GM21576 (cell line): ENCODE measurements around the gene ANKRD12.
"Not testable (repeated sequence)": the region's sequence is repeated elsewhere in the genome, so short reads cannot be mapped to it uniquely, and the experiment has no call there.

ENCODE experiments used
- ATAC-seq: cut with Tn5 transposase; IDR thresholded peaks from one replicate; pipeline ENCODE4 v1.9.1; 2021; ENCODE audit warnings: mild to moderate bottlenecking, moderate library complexity; ENCODE audit not compliant: unreplicated experiment

The ANKRD12 gene

GRCh38 chr18:9223356-9223755 is 86.8 kb downstream of the ANKRD12 start:
- no peak for ATAC-seq

- no peak for ATAC-seq
Observed at GRCh38 chr18:9226463-9226862, 89.9 kb downstream of the ANKRD12 start.

GRCh38 chr18:9231852-9232486 is 95.4 kb downstream of the ANKRD12 start:
- ATAC-seq, result no peak

- no peak for ATAC-seq
Observed at GRCh38 chr18:9232977-9233376, 96.4 kb downstream of the ANKRD12 start.

GRCh38 chr18:9233771-9234440 is 97.3 kb downstream of the ANKRD12 start:
- no peak for ATAC-seq

GRCh38 chr18:9234528-9234927 is 97.9 kb downstream of the ANKRD12 start:
- ATAC-seq, result no peak

GRCh38 chr18:9237981-9238380 is 101.4 kb downstream of the ANKRD12 start:
- ATAC-seq, result no peak

GRCh38 chr18:9239720-9240119 is 103.1 kb downstream of the ANKRD12 start:
- ATAC-seq, result no peak

GRCh38 chr18:9240270-9240669 is 103.7 kb downstream of the ANKRD12 start:
- no peak for ATAC-seq

- no peak for ATAC-seq
Observed at GRCh38 chr18:9243029-9243428, 106.4 kb downstream of the ANKRD12 start.

GRCh38 chr18:9244376-9244775 is 107.8 kb downstream of the ANKRD12 start:
- no peak for ATAC-seq

GRCh38 chr18:9248661-9249060 is 112.1 kb downstream of the ANKRD12 start:
- no peak for ATAC-seq

GRCh38 chr18:9249254-9249653 is 112.7 kb downstream of the ANKRD12 start:
- ATAC-seq, result no peak

GRCh38 chr18:9259173-9259572 is 122.6 kb downstream of the ANKRD12 start:
- no peak for ATAC-seq

GRCh38 chr18:9260388-9261380 is 124.1 kb downstream of the ANKRD12 start:
- ATAC-seq, result no peak

- no peak for ATAC-seq
Observed at GRCh38 chr18:9263264-9263663, 126.7 kb downstream of the ANKRD12 start.

- not testable (repeated sequence) for ATAC-seq
Observed at GRCh38 chr18:9264797-9265196, 128.2 kb downstream of the ANKRD12 start.

GRCh38 chr18:9273221-9273620 is 136.6 kb downstream of the ANKRD12 start:
- no peak for ATAC-seq

GRCh38 chr18:9275890-9276289 is 139.3 kb downstream of the ANKRD12 start:
- ATAC-seq, result no peak

- ATAC-seq, result no peak
Observed at GRCh38 chr18:9278028-9278427, 141.4 kb downstream of the ANKRD12 start.

GRCh38 chr18:9280849-9281248 is 144.3 kb downstream of the ANKRD12 start:
- no peak for ATAC-seq

GRCh38 chr18:9281780-9282179 is 145.2 kb downstream of the ANKRD12 start:
- no peak for ATAC-seq
